H9 (cell line): ENCODE data around the gene RMC1. TPM values are rescaled to one million over a fixed set of nuclear protein-coding genes. Genes with fewer than 3 reads are reported as not detected.

Source experiments
- DNase-seq: peaks from one replicate; pipeline ENCODE4 v3.0.0-alpha.2; 2017
- H2AFZ ChIP-seq: one replicate; pipeline ENCODE4 v1.6.1; 2013; ENCODE audit warnings: mild to moderate bottlenecking, low read length, control low read depth, moderate library complexity
- H2AK5ac ChIP-seq: 2 replicates; pipeline ENCODE4 v1.6.1; 2013; ENCODE audit warnings: low read length, control low read depth, mixed read lengths; ENCODE audit not compliant: insufficient read length
- H2BK120ac ChIP-seq: one replicate; pipeline ENCODE4 v1.6.1; 2013; ENCODE audit warnings: low read depth, mild to moderate bottlenecking, low read length, control low read depth, inconsistent platforms; ENCODE audit not compliant: poor library complexity, severe bottlenecking
- H2BK12ac ChIP-seq: 2 replicates; pipeline ENCODE4 v1.6.1; 2013; ENCODE audit warnings: low read length, control low read depth, mixed read lengths, low read depth; ENCODE audit not compliant: insufficient read length
- H2BK15ac ChIP-seq: 2 replicates; pipeline ENCODE4 v1.6.1; 2013; ENCODE audit warnings: low read depth, low read length, control low read depth
- H2BK20ac ChIP-seq: one replicate; pipeline ENCODE4 v1.6.1; 2013; ENCODE audit warnings: low read depth, mild to moderate bottlenecking, low read length, control low read depth, inconsistent platforms; ENCODE audit not compliant: poor library complexity, severe bottlenecking
- H2BK5ac ChIP-seq: 2 replicates; pipeline ENCODE4 v1.6.1; 2013; ENCODE audit warnings: low read length, control low read depth, mixed read lengths; ENCODE audit not compliant: insufficient read length
- H3K14ac ChIP-seq: 2 replicates; pipeline ENCODE4 v1.6.1; 2013; ENCODE audit warnings: low read length, control low read depth; ENCODE audit not compliant: insufficient read depth
- H3K18ac ChIP-seq: 2 replicates; pipeline ENCODE4 v1.6.1; 2013; ENCODE audit warnings: low read depth, mild to moderate bottlenecking, mixed read lengths, low read length, control low read depth; ENCODE audit not compliant: insufficient read length
- H3K23ac ChIP-seq: 2 replicates; pipeline ENCODE4 v1.6.1; 2013; ENCODE audit warnings: low read length, control low read depth, mixed read lengths, low read depth; ENCODE audit not compliant: insufficient read length
- H3K23me2 ChIP-seq: 2 replicates; pipeline ENCODE4 v1.6.1; 2013; ENCODE audit warnings: low read depth, mild to moderate bottlenecking, mixed read lengths, low read length, control low read depth; ENCODE audit not compliant: insufficient read length, poor library complexity, severe bottlenecking
- H3K27ac ChIP-seq: 2 replicates; pipeline ENCODE4 v1.5.1; 2013; ENCODE audit warnings: low read length, control low read depth, mixed read lengths, low read depth; ENCODE audit not compliant: insufficient read length
- H3K27me3 ChIP-seq: 2 replicates; pipeline ENCODE4 v1.6.1; 2013; ENCODE audit warnings: low read length, control low read depth, inconsistent platforms; ENCODE audit not compliant: insufficient read depth
- H3K4ac ChIP-seq: 2 replicates; pipeline ENCODE4 v1.6.1; 2013; ENCODE audit warnings: low read depth, mild to moderate bottlenecking, control low read depth, inconsistent platforms, low read length, moderate library complexity
- H3K4me1 ChIP-seq: 2 replicates; pipeline ENCODE4 v1.6.1; 2013; ENCODE audit warnings: low read length, control low read depth, inconsistent platforms; ENCODE audit not compliant: insufficient read depth
- H3K4me2 ChIP-seq: 2 replicates; pipeline ENCODE4 v1.6.1; 2013; ENCODE audit warnings: low read length, control low read depth, mixed read lengths; ENCODE audit not compliant: insufficient read length, insufficient read depth
- H3K56ac ChIP-seq: 2 replicates; pipeline ENCODE4 v1.6.1; 2013; ENCODE audit warnings: low read depth, mild to moderate bottlenecking, mixed read lengths, low read length, control low read depth; ENCODE audit not compliant: insufficient read length
- H3K79me1 ChIP-seq: 2 replicates; pipeline ENCODE4 v1.6.1; 2013; ENCODE audit warnings: low read depth, mild to moderate bottlenecking, moderate library complexity, low read length, control low read depth, inconsistent platforms; ENCODE audit not compliant: insufficient read depth, poor library complexity, severe bottlenecking
- H3K79me2 ChIP-seq: 2 replicates; pipeline ENCODE4 v1.6.1; 2013; ENCODE audit warnings: low read length, control low read depth, inconsistent platforms; ENCODE audit not compliant: insufficient read depth
- H3K9ac ChIP-seq: 2 replicates; pipeline ENCODE4 v1.6.1; 2013; ENCODE audit warnings: low read length, control low read depth, mixed read lengths; ENCODE audit not compliant: insufficient read length; ENCODE audit errors: extremely low read depth
- H3K9me3 ChIP-seq: one replicate; pipeline ENCODE4 v1.6.1; 2013; ENCODE audit warnings: low read depth, low read length, inconsistent platforms; ENCODE audit not compliant: control insufficient read depth
- H3T11ph ChIP-seq: one replicate; pipeline ENCODE4 v1.6.1; 2013; ENCODE audit warnings: mild to moderate bottlenecking, low read length, control low read depth, inconsistent platforms
- H4K20me1 ChIP-seq: one replicate; pipeline ENCODE4 v1.6.1; 2013; ENCODE audit not compliant: control insufficient read depth, insufficient read length, insufficient read depth
- H4K5ac ChIP-seq: 2 replicates; pipeline ENCODE4 v1.6.1; 2013; ENCODE audit warnings: low read depth, mild to moderate bottlenecking, mixed read lengths, low read length, control low read depth; ENCODE audit not compliant: insufficient read length
- H4K8ac ChIP-seq: replicated peaks from 2 replicates; pipeline ENCODE4 v1.6.1; 2013; ENCODE audit warnings: low read length, control low read depth, mixed read lengths, low read depth; ENCODE audit not compliant: insufficient read length
- H4K91ac ChIP-seq: 2 replicates; pipeline ENCODE4 v1.6.1; 2013; ENCODE audit warnings: low read depth, mild to moderate bottlenecking, moderate library complexity, mixed read lengths, low read length, control low read depth; ENCODE audit not compliant: insufficient read length
- H3K27ac Mint-ChIP-seq, 3 experiments: 2 replicates in 2 of 3; 3 replicates in 1 of 3; pipeline ENCODE4 v1.8.0; 2020 to 2021; ENCODE audit warnings: mixed read lengths in 3 of 3, mild to moderate bottlenecking in 1 of 3, moderate library complexity in 1 of 3
- H3K27me3 Mint-ChIP-seq: 2 replicates; pipeline ENCODE4 v1.8.0; 2021; ENCODE audit warnings: low read depth, mild to moderate bottlenecking, moderate library complexity, mixed read lengths
- H3K36me3 Mint-ChIP-seq, 3 experiments: 2 replicates in 2 of 3; 3 replicates in 1 of 3; pipeline ENCODE4 v1.8.0; 2020 to 2021; ENCODE audit warnings: low read depth in 3 of 3, mixed read lengths in 3 of 3; ENCODE audit not compliant: insufficient read depth in 1 of 3
- H3K4me1 Mint-ChIP-seq, 2 experiments: 2 replicates each; pipeline ENCODE4 v1.8.0; 2020; ENCODE audit warnings: mixed read lengths in 2 of 2
- H3K4me3 Mint-ChIP-seq, 2 experiments: 2 replicates in 1 of 2; 3 replicates in 1 of 2; pipeline ENCODE4 v1.8.0; 2020 to 2021; ENCODE audit warnings: mild to moderate bottlenecking in 2 of 2, mixed read lengths in 2 of 2, moderate library complexity in 1 of 2
- H3K9me3 Mint-ChIP-seq, 2 experiments: 2 replicates in 1 of 2; 3 replicates in 1 of 2; pipeline ENCODE4 v1.8.0; 2020; ENCODE audit warnings: mild to moderate bottlenecking in 2 of 2, mixed read lengths in 2 of 2, moderate library complexity in 1 of 2
- CTCF ChIP-seq: fragments of 200-600 bp; sonication (generic); conservative IDR thresholded peaks from 3 replicates; pipeline ENCODE4 v1.8.0; 2021; ENCODE audit warnings: antibody characterized with exemption, mild to moderate bottlenecking
- WGBS: extraction: QIAGEN DNeasy Blood & Tissue Kit; methylation state at CpG from one replicate; pipeline ENCODE4 v1.1.7; 2013; ENCODE audit warnings: missing lambda C conversion rate, low lambda C conversion rate, mixed read lengths; ENCODE audit not compliant: insufficient read length; ENCODE audit errors: extremely low coverage; 5-methylcytosine and 5-hydroxymethylcytosine counted together
- total RNA-seq: library from RNA; stranded (reverse); gene quantifications from 2 replicates; pipeline ENCODE4 v1.2.1, GENCODE V29; 2021

Gene RMC1
- total RNA-seq, 1 experiment from 2014 or later, result 21.3 TPM

GRCh38 chr18:23568281-23569138 lies 65.2 kb downstream of the RMC1 start:
- H3K4me1 Mint-ChIP-seq, result no peaks in the 10 kb centered on the region
- WGBS, result no CpG with 5 or more reads among the region's 7 CpGs
- H2BK15ac ChIP-seq, result no peak overlapping the region
- H3K79me1 ChIP-seq, result no peaks in the 10 kb centered on the region
- no peak overlapping the region for H3K4ac ChIP-seq
- no peaks in the 10 kb centered on the region for H3K9me3 Mint-ChIP-seq
- no peak overlapping the region for H4K91ac ChIP-seq
- H3K56ac ChIP-seq, result no peak overlapping the region
- H3K27me3 Mint-ChIP-seq, result no peaks in the 10 kb centered on the region
- H3K4me1 ChIP-seq, result no peaks in the 10 kb centered on the region
- H2BK5ac ChIP-seq, result no peak overlapping the region
- no peak for DNase-seq
- H3K23me2 ChIP-seq, result no peaks in the 10 kb centered on the region
- H3K27ac ChIP-seq, result no peak overlapping the region
- H3K36me3 Mint-ChIP-seq, result peaks cover 14 to 52% (median 42%) of the 10 kb centered on the region in 3 experiments; a peak in 6 of 7 replicates
- H2BK20ac ChIP-seq, result no peak overlapping the region
- H3K9ac ChIP-seq, result no peak overlapping the region
- no peaks in the 10 kb centered on the region for H3K79me2 ChIP-seq
- no peaks in the 10 kb centered on the region for H3K9me3 ChIP-seq
- H3K27ac Mint-ChIP-seq, result no peak overlapping the region
- no peak for TF ChIP-seq CTCF
- no peak overlapping the region for H2AK5ac ChIP-seq
- no peak overlapping the region for H3K14ac ChIP-seq
- H3K4me3 Mint-ChIP-seq, result no peak overlapping the region
- no peak overlapping the region for H2BK120ac ChIP-seq
- no peaks in the 10 kb centered on the region for H3K27me3 ChIP-seq
- H2AFZ ChIP-seq, result no peak overlapping the region
- H3K18ac ChIP-seq, result no peak overlapping the region
- no peak overlapping the region for H4K5ac ChIP-seq
- H3T11ph ChIP-seq, result no peak overlapping the region
- no peak overlapping the region for H4K8ac ChIP-seq
- H3K23ac ChIP-seq, result no peak overlapping the region
- H4K20me1 ChIP-seq, result no peaks in the 10 kb centered on the region
- no peak overlapping the region for H2BK12ac ChIP-seq
- no peak overlapping the region for H3K4me2 ChIP-seq
